ENCODE data around the gene ATP6V0E2.

DNA sequence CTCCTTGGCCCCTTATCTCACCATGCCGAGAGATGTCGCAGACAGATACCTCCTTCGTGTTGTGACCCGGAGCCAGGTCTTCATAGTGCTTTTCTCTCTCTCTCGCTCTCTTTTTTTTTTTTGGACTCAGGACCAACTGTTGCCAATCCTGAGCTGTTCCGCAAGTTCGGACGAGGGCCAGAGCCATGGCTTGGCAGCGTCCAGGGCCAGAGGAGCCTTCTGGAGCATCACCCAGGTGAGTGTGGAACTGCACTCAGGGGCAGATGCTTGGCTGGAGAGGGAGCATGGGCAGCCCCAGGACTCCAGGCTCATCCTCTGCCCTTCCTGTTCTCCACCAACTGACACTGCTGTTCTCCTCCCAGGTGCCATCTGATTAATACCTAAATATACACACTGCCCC is 27.7 kb upstream of the ATP6V0E2 start:
- TF ChIP-seq, protein P1, sequence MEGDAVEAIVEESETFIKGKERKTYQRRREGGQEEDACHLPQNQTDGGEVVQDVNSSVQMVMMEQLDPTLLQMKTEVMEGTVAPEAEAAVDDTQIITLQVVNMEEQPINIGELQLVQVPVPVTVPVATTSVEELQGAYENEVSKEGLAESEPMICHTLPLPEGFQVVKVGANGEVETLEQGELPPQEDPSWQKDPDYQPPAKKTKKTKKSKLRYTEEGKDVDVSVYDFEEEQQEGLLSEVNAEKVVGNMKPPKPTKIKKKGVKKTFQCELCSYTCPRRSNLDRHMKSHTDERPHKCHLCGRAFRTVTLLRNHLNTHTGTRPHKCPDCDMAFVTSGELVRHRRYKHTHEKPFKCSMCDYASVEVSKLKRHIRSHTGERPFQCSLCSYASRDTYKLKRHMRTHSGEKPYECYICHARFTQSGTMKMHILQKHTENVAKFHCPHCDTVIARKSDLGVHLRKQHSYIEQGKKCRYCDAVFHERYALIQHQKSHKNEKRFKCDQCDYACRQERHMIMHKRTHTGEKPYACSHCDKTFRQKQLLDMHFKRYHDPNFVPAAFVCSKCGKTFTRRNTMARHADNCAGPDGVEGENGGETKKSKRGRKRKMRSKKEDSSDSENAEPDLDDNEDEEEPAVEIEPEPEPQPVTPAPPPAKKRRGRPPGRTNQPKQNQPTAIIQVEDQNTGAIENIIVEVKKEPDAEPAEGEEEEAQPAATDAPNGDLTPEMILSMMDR (IDR thresholded peaks at IDR 0.05), result no peak
- TF ChIP-seq POLR2A (IDR thresholded peaks at IDR 0.05) (no peak), POLR2AphosphoS5 (IDR thresholded peaks at IDR 0.05) (no peak)

Data from gastroesophageal sphincter (tissue), 3 donors.